Measurements from ENCODE around the gene FGF13. TPM values are rescaled to one million over a fixed set of nuclear protein-coding genes. Genes with fewer than 3 reads are reported as not detected.

FGF13 gene
- total RNA-seq, 3 donors from 2014 or later (not counting 1 experiment from before 2014, with no cell fraction given): not detected

DNA sequence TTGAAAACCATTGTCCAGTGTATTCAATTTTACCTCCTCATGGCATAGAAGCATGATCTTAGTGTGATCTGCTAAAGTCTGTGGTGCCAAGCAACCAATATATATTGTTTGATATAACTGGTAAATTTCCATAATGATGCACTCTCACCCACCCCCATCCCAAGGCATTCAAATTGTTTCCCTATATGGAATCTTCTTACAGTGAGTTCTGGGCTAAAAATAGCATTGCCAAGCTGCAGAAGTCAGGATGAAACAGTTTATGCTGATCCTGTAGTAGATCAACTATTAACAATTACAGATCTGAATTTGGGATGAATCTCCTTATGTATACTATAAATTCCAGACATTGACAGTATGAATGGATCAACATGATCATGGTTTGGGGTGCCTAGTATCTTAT lies 20.9 kb downstream of the FGF13 start:
- ATAC-seq: no peak
- no peaks in the 10 kb centered on the region for H3K4me1 Mint-ChIP-seq
- no peaks in the 10 kb centered on the region for H3K36me3 ChIP-seq (ENCODE audit: control insufficient read depth, insufficient read depth, low read length)
- no peak overlapping the region for H3K4me3 Mint-ChIP-seq
- no peaks in the 10 kb centered on the region for H3K27me3 ChIP-seq (ENCODE audit: control insufficient read depth, insufficient read depth, low read length)
- H3K27ac Mint-ChIP-seq: no peak overlapping the region
- H3K4me1 ChIP-seq (ENCODE audit: control insufficient read depth, insufficient read depth, low read length): no peaks in the 10 kb centered on the region
- DNase-seq: no peak
- TF ChIP-seq, protein P1, sequence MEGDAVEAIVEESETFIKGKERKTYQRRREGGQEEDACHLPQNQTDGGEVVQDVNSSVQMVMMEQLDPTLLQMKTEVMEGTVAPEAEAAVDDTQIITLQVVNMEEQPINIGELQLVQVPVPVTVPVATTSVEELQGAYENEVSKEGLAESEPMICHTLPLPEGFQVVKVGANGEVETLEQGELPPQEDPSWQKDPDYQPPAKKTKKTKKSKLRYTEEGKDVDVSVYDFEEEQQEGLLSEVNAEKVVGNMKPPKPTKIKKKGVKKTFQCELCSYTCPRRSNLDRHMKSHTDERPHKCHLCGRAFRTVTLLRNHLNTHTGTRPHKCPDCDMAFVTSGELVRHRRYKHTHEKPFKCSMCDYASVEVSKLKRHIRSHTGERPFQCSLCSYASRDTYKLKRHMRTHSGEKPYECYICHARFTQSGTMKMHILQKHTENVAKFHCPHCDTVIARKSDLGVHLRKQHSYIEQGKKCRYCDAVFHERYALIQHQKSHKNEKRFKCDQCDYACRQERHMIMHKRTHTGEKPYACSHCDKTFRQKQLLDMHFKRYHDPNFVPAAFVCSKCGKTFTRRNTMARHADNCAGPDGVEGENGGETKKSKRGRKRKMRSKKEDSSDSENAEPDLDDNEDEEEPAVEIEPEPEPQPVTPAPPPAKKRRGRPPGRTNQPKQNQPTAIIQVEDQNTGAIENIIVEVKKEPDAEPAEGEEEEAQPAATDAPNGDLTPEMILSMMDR (IDR thresholded peaks at IDR 0.05): no peak
- no peaks in the 10 kb centered on the region for H3K36me3 Mint-ChIP-seq
- H3K9me3 Mint-ChIP-seq: no peaks in the 10 kb centered on the region
- intact Hi-C loops (cut with micrococcal nuclease): no loop called here
- H3K27ac ChIP-seq (ENCODE audit: low read length): no peak overlapping the region
- no peaks in the 10 kb centered on the region for H3K9me3 ChIP-seq (ENCODE audit: control insufficient read depth, insufficient read depth, low read length)
- H3K27me3 Mint-ChIP-seq (ENCODE audit: low read depth in 2 of 2): peaks cover 0 to 30% of the 10 kb centered on the region in 2 donors
- H3K4me3 ChIP-seq (ENCODE audit: low read length): no peak overlapping the region

DNA sequence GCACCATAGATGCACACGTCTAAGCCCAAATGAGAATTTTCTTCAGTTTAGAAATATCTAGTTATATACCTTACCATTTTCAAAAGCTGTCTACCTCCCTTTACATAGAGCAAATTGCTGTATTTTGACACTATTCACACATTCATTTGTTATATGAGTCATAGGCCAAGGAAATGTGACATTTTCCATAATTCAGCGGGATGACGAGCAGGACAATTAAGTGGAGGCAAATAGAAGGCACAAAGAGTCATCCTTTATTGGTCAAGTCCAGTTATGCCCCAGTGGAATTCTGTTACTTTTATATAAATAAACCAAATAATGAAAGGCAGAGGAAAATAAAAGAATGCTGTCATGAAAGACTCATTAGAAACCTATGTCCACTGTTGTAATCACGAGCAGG lies 27.9 kb downstream of the FGF13 start:
- no CpG with 5 or more reads among the region's 4 CpGs for WGBS (ENCODE audit: insufficient coverage)
- peaks cover 0 to 19% of the 10 kb centered on the region in 2 donors for H3K27me3 Mint-ChIP-seq (ENCODE audit: low read depth in 2 of 2)
- H3K4me3 Mint-ChIP-seq: no peak overlapping the region
- ATAC-seq: no peak
- no peak overlapping the region for H3K27ac Mint-ChIP-seq
- no peak overlapping the region for H3K27ac ChIP-seq (ENCODE audit: low read length)
- H3K9me3 Mint-ChIP-seq: no peaks in the 10 kb centered on the region
- no peaks in the 10 kb centered on the region for H3K36me3 ChIP-seq (ENCODE audit: control insufficient read depth, insufficient read depth, low read length)
- H3K4me1 Mint-ChIP-seq: no peaks in the 10 kb centered on the region
- TF ChIP-seq, protein P1 (IDR thresholded peaks at IDR 0.05): no peak
- H3K4me3 ChIP-seq (ENCODE audit: low read length): no peak overlapping the region
- intact Hi-C loops (cut with micrococcal nuclease): no loop called here
- no peaks in the 10 kb centered on the region for H3K27me3 ChIP-seq (ENCODE audit: control insufficient read depth, insufficient read depth, low read length)
- no peak for DNase-seq
- no peaks in the 10 kb centered on the region for H3K9me3 ChIP-seq (ENCODE audit: control insufficient read depth, insufficient read depth, low read length)
- H3K4me1 ChIP-seq (ENCODE audit: control insufficient read depth, insufficient read depth, low read length): no peaks in the 10 kb centered on the region
- H3K36me3 Mint-ChIP-seq: no peaks in the 10 kb centered on the region

DNA sequence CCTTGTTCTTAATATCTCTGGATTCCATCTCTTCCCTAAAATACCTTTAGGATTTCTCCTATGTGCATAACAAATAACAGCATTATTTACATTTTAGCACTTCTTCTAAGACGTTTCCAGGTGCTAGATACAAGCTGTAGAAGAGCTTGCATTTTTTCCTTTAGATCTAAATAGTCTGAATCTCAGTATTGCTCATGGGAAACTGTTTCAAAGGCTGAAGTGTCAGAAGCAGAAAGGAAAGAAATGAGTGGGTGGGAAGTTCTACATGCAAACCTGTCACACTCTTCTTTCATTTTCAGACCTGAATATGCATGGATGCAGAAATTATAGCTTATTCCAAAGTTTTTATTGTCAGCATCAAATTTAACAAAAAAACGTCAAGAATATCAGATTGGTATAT lies 41.8 kb downstream of the FGF13 start:
- DNase-seq: no peak
- Histone ChIP-seq H3K27ac (ENCODE audit: low read length) (no peak overlapping the region), H3K4me3 (ENCODE audit: low read length) (no peak overlapping the region), H3K9me3 (ENCODE audit: control insufficient read depth, insufficient read depth, low read length) (no peaks in the 10 kb centered on the region), H3K4me1 (ENCODE audit: control insufficient read depth, insufficient read depth, low read length) (no peaks in the 10 kb centered on the region), H3K27me3 (ENCODE audit: control insufficient read depth, insufficient read depth, low read length) (no peaks in the 10 kb centered on the region), H3K36me3 (ENCODE audit: control insufficient read depth, insufficient read depth, low read length) (no peaks in the 10 kb centered on the region)
- TF ChIP-seq, protein P1 (IDR thresholded peaks at IDR 0.05): no peak
- Mint-ChIP-seq H3K27ac (no peak overlapping the region), H3K9me3 (no peaks in the 10 kb centered on the region), H3K27me3 (ENCODE audit: low read depth in 2 of 2) (peaks cover 0 to 9% of the 10 kb centered on the region in 2 donors), H3K4me3 (no peak overlapping the region), H3K4me1 (no peaks in the 10 kb centered on the region), H3K36me3 (no peaks in the 10 kb centered on the region)
- ATAC-seq: no peak
- WGBS (ENCODE audit: insufficient coverage): no CpG with 5 or more reads among the region's 2 CpGs
- intact Hi-C loops (cut with micrococcal nuclease): no loop called here

DNA sequence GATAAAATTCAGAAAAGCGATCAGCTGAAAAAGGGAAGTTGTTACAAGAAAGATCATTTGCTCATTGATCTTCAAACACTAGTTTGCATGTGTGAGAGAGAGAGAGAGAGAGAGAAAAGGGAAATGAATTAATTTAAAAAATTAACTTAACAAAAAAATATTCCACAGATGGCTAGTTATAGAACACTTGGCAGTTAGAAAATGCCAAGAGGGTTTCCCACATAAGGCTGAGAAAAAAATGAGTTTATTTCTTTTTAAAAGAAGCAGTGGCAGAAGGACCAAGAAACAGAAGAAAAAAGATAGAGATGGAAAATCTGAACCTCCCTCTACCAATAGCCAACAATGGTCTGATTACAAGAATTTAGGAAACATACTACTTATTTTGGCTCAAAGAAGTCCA lies 47.1 kb downstream of the FGF13 start:
- DNase-seq: no peak
- WGBS (ENCODE audit: insufficient coverage): no CpG with 5 or more reads among the region's 1 CpG

More for the DNA sequence above, 47.1 kb downstream of the FGF13 start:
- Mint-ChIP-seq H3K27ac (no peak overlapping the region), H3K9me3 (no peaks in the 10 kb centered on the region), H3K4me3 (no peak overlapping the region), H3K27me3 (ENCODE audit: low read depth in 2 of 2) (peaks cover 0 to 17% of the 10 kb centered on the region in 2 donors), H3K4me1 (no peaks in the 10 kb centered on the region), H3K36me3 (no peaks in the 10 kb centered on the region)
- H3K27me3 ChIP-seq (ENCODE audit: control insufficient read depth, insufficient read depth, low read length): no peaks in the 10 kb centered on the region
- intact Hi-C loops (cut with micrococcal nuclease): no loop called here
- H3K9me3 ChIP-seq (ENCODE audit: control insufficient read depth, insufficient read depth, low read length): no peaks in the 10 kb centered on the region
- no peak for ATAC-seq
- H3K4me1 ChIP-seq (ENCODE audit: control insufficient read depth, insufficient read depth, low read length): no peaks in the 10 kb centered on the region
- H3K4me3 ChIP-seq (ENCODE audit: low read length): no peak overlapping the region
- TF ChIP-seq, protein P1 (IDR thresholded peaks at IDR 0.05): no peak
- no peaks in the 10 kb centered on the region for H3K36me3 ChIP-seq (ENCODE audit: control insufficient read depth, insufficient read depth, low read length)
- no peak overlapping the region for H3K27ac ChIP-seq (ENCODE audit: low read length)

All from natural killer cell (primary cell).